IMR-90 (cell line): ENCODE measurements around the gene PRKN. TPM values are rescaled to one million over a fixed set of nuclear protein-coding genes. Genes with fewer than 3 reads are reported as not detected.

Source experiments
- ATAC-seq: fragments of 200-7000 bp; cut with Tn5 transposase; 2 replicates; pipeline ENCODE4 v1.9.1; 2020; ENCODE audit warnings: low read depth, mild to moderate bottlenecking, moderate library complexity
- BruUV-seq: library from RNA; stranded (reverse); fragments of 400-500 nt; replicated peaks from 2 replicates; lab custom pipeline; 2021; lab: Mats Ljungman, UMichigan
- CTCF ChIA-PET: fragments of 300-600 bp; formaldehyde crosslinking; extraction: SDS; loops from one replicate; lab custom pipeline; 2021; ENCODE audit warnings: antibody characterized with exemption; lab: Yijun Ruan, JAX
- POLR2A ChIA-PET: fragments of 300-600 bp; sonication (Branson Sonifier 250); formaldehyde crosslinking; loops from one replicate; lab custom pipeline; 2022; ENCODE audit warnings: antibody characterized with exemption; ENCODE audit not compliant: unreplicated experiment; lab: Charles Lee
- DNase-seq: peaks from one replicate; pipeline ENCODE4 v3.0.0; 2013
- H2AFZ ChIP-seq: replicated peaks from 2 replicates; pipeline ENCODE3; 2013; ENCODE audit warnings: low read length, mild to moderate bottlenecking; ENCODE audit not compliant: poor library complexity
- H2AK5ac ChIP-seq: 2 replicates; pipeline ENCODE4 v1.6.1; 2013; ENCODE audit warnings: low read depth, low read length, inconsistent platforms
- H2AK9ac ChIP-seq: replicated peaks from 2 replicates; pipeline ENCODE3; 2013; ENCODE audit warnings: mild to moderate bottlenecking, low read depth, low read length, moderate library complexity; ENCODE audit not compliant: poor library complexity
- H2BK120ac ChIP-seq: 2 replicates; pipeline ENCODE4 v1.6.1; 2013; ENCODE audit warnings: low read depth, low read length, inconsistent platforms
- H2BK15ac ChIP-seq: 3 replicates; pipeline ENCODE4 v1.6.1; 2013; ENCODE audit warnings: low read depth, low read length, inconsistent platforms
- H2BK20ac ChIP-seq: 2 replicates; pipeline ENCODE4 v1.6.1; 2013; ENCODE audit warnings: low read depth, mild to moderate bottlenecking, inconsistent platforms, low read length, moderate library complexity
- H2BK5ac ChIP-seq: 2 replicates; pipeline ENCODE4 v1.6.1; 2013; ENCODE audit warnings: mild to moderate bottlenecking, low read depth, low read length, inconsistent platforms; ENCODE audit not compliant: poor library complexity, severe bottlenecking
- H3K14ac ChIP-seq: replicated peaks from 2 replicates; pipeline ENCODE4 v1.6.1; 2013; ENCODE audit warnings: low read depth, low read length, inconsistent platforms
- H3K18ac ChIP-seq: 2 replicates; pipeline ENCODE4 v1.6.1; 2013; ENCODE audit warnings: low read depth, low read length, control low read depth
- H3K23ac ChIP-seq: 2 replicates; pipeline ENCODE4 v1.6.1; 2013; ENCODE audit warnings: low read depth, low read length, inconsistent platforms
- H3K27ac ChIP-seq: 2 replicates; pipeline ENCODE4 v1.5.1; 2013; ENCODE audit warnings: mild to moderate bottlenecking, control low read depth, low read length; ENCODE audit not compliant: insufficient read depth
- H3K27me3 ChIP-seq: 2 replicates; pipeline ENCODE4 v1.6.1; 2013; ENCODE audit warnings: low read length; ENCODE audit not compliant: control insufficient read depth, insufficient read depth
- H3K36me3 ChIP-seq: 2 replicates; pipeline ENCODE4 v1.6.1; 2013; ENCODE audit warnings: low read length, mixed read lengths; ENCODE audit not compliant: control insufficient read depth, insufficient read depth
- H3K4ac ChIP-seq: 2 replicates; pipeline ENCODE4 v1.6.1; 2013; ENCODE audit warnings: low read depth, low read length, inconsistent platforms
- H3K4me1 ChIP-seq: 2 replicates; pipeline ENCODE4 v1.6.1; 2013; ENCODE audit warnings: low read length, mixed read lengths; ENCODE audit not compliant: control insufficient read depth, insufficient read depth
- H3K4me2 ChIP-seq: 2 replicates; pipeline ENCODE4 v1.6.1; 2013; ENCODE audit warnings: low read depth, mild to moderate bottlenecking, control low read depth, low read length, moderate library complexity
- H3K4me3 ChIP-seq: 2 replicates; pipeline ENCODE4 v1.5.1; 2013; ENCODE audit warnings: low read depth, mild to moderate bottlenecking, control low read depth, low read length, moderate library complexity; ENCODE audit not compliant: insufficient read depth
- H3K56ac ChIP-seq: 2 replicates; pipeline ENCODE4 v1.6.1; 2013; ENCODE audit warnings: low read length, inconsistent platforms; ENCODE audit not compliant: insufficient read depth; ENCODE audit errors: extremely low read depth
- H3K79me1 ChIP-seq, 2 experiments: 2 replicates each; pipeline ENCODE4 v1.6.1; 2013; ENCODE audit warnings: low read length in 2 of 2, inconsistent platforms in 1 of 2, low read depth in 1 of 2
- H3K9ac ChIP-seq: 2 replicates; pipeline ENCODE4 v1.6.1; 2013; ENCODE audit warnings: low read depth, low read length, control low read depth
- H3K9me1 ChIP-seq: 2 replicates; pipeline ENCODE4 v1.6.1; 2013; ENCODE audit warnings: low read length, inconsistent platforms; ENCODE audit not compliant: insufficient read depth
- H3K9me3 ChIP-seq: 2 replicates; pipeline ENCODE4 v1.6.1; 2013; ENCODE audit warnings: low read length; ENCODE audit not compliant: control insufficient read depth, insufficient read depth
- H4K20me1 ChIP-seq: 2 replicates; pipeline ENCODE4 v1.6.1; 2013; ENCODE audit warnings: low read length, inconsistent platforms; ENCODE audit not compliant: insufficient read depth
- H4K5ac ChIP-seq: 2 replicates; pipeline ENCODE4 v1.6.1; 2013; ENCODE audit warnings: mild to moderate bottlenecking, low read depth, low read length, control low read depth
- H4K8ac ChIP-seq, 2 experiments: 2 replicates each; pipeline ENCODE4 v1.6.1; 2013; ENCODE audit warnings: low read depth in 2 of 2, low read length in 2 of 2, control low read depth in 1 of 2, inconsistent platforms in 1 of 2
- H4K91ac ChIP-seq: 2 replicates; pipeline ENCODE4 v1.6.1; 2013; ENCODE audit warnings: low read depth, low read length, inconsistent platforms; ENCODE audit not compliant: insufficient read depth
- CEBPB ChIP-seq: IDR thresholded peaks from 2 replicates; pipeline ENCODE4 v1.6.1; 2012; ENCODE audit warnings: low read depth, low read length, improper control_type of control experiment
- MAFK ChIP-seq: IDR thresholded peaks from 2 replicates; pipeline ENCODE4 v1.6.1; 2012; ENCODE audit warnings: low read depth, low read length, improper control_type of control experiment
- POLR2A ChIP-seq: IDR thresholded peaks from 2 replicates; pipeline ENCODE4 v1.6.1; 2012; ENCODE audit warnings: mild to moderate bottlenecking, low read depth, low read length
- SMC3 ChIP-seq: fragments of 150-350 bp; IDR thresholded peaks from 2 replicates; pipeline ENCODE4 v1.6.1; 2016; ENCODE audit warnings: low read depth, mild to moderate bottlenecking, antibody characterized with exemption, low read length, moderate library complexity
- WGBS, 2 experiments: methylation state at CpG; one replicate each; pipeline versions ENCODE4 v1.1.5 to v1.1.7; 2013; ENCODE audit warnings: missing lambda C conversion rate in 2 of 2; ENCODE audit not compliant: insufficient read length in 1 of 2; ENCODE audit errors: extremely low coverage in 2 of 2; 5-methylcytosine and 5-hydroxymethylcytosine counted together
- dilution Hi-C: fragments of 300-500 bp; cut with HindIII; formaldehyde crosslinking; loops from one replicate; pipeline ENCODE4 v1.14.3; 2018; ENCODE audit warnings: low sequenced_read_pairs; ENCODE audit not compliant: unreplicated experiment
- in situ Hi-C: fragments of 300-500 bp; cut with MboI; formaldehyde crosslinking; loops from 3 replicates; pipeline ENCODE4 v1.14.3; 2019; ENCODE audit warnings: low sequenced_read_pairs, inconsistent platforms, mixed read lengths
- intact Hi-C: fragments of 100-400 bp; cut with micrococcal nuclease; formaldehyde crosslinking; loops from 2 replicates; pipeline ENCODE4 v1.10.0; 2022
- polyA plus RNA-seq, 3 experiments: library from polyadenylated mRNA; depleted of rRNA; stranded (reverse); fragments of >200 nt; gene quantifications; 2 replicates each; pipeline ENCODE4 v1.2.3, GENCODE V29; 2012; ENCODE audit warnings: low replicate concordance in 1 of 3
- total RNA-seq: library from RNA; depleted of rRNA; stranded (reverse); fragments of >200 nt; gene quantifications from 2 replicates; pipeline ENCODE4 v1.2.3, GENCODE V29; 2012
- TF ChIP-seq, protein P1 (sequence below): fragments of 150-350 bp; IDR thresholded peaks from 2 replicates; pipeline ENCODE4 v1.6.1; 2017; ENCODE audit warnings: mild to moderate bottlenecking, antibody characterized with exemption, low read length, low read depth

PRKN gene
- total and polyA plus RNA-seq, 2 of the 4 experiments (the other 2 are of a cell fraction), result 0.15 to 0.18 TPM

DNA sequence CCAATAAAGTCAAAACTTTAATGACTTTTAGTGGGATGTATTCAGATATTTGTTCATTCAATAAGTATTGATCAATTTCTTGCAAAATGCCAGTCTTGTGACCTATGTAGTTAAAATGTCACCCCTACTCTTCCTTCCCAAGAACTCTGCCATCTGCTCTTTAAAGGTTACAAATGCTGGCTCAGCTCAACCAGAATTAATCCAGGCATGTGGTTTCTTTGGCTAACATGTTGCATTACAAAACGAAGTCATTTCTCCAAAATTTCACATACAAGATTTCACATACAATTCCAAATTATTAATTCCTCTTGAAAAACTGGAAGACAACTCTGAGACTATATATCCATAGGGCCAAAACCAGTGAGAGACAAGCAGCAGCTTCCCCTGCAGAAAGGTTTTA lies 395.7 kb downstream of the PRKN start:
- no peaks in the 10 kb centered on the region for H3K4me1 ChIP-seq
- no peak overlapping the region for H3K23ac ChIP-seq
- ATAC-seq (no peak), DNase-seq (no peak)
- H4K8ac ChIP-seq, result no peak overlapping the region
- no peak overlapping the region for H3K4me3 ChIP-seq
- no TSS peak for BruUV-seq
- ChIA-PET POLR2A (no interaction called here), CTCF (no interaction called here)
- H2BK120ac ChIP-seq, result no peak overlapping the region
- no peak overlapping the region for H3K4me2 ChIP-seq
- no peak overlapping the region for H3K27ac ChIP-seq
- no peak overlapping the region for H3K18ac ChIP-seq
- no peak overlapping the region for H2AK5ac ChIP-seq
- 17% methylated on average over 1 of the region's 1 CpG; no CpG with 5 or more reads in 1 of the 2 experiments for WGBS, 2 experiments
- dilution Hi-C loops, result no loop called here
- no peak overlapping the region for H2BK15ac ChIP-seq
- no peaks in the 10 kb centered on the region for H3K36me3 ChIP-seq
- no peak overlapping the region for H4K5ac ChIP-seq
- no peaks in the 10 kb centered on the region for H3K27me3 ChIP-seq
- H2AK9ac ChIP-seq, result no peak overlapping the region
- no peak overlapping the region for H2BK5ac ChIP-seq
- H3K79me1 ChIP-seq, result no peaks in the 10 kb centered on the region
- no peak overlapping the region for H4K91ac ChIP-seq
- TF ChIP-seq CEBPB, result no peak
- TF ChIP-seq, protein P1, sequence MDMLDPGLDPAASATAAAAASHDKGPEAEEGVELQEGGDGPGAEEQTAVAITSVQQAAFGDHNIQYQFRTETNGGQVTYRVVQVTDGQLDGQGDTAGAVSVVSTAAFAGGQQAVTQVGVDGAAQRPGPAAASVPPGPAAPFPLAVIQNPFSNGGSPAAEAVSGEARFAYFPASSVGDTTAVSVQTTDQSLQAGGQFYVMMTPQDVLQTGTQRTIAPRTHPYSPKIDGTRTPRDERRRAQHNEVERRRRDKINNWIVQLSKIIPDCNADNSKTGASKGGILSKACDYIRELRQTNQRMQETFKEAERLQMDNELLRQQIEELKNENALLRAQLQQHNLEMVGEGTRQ, result no peak
- no peak for TF ChIP-seq SMC3
- no peak for TF ChIP-seq MAFK
- no peak for TF ChIP-seq POLR2A
- H3K9ac ChIP-seq, result no peak overlapping the region
- in situ Hi-C loops, result no loop called here
- H3K4ac ChIP-seq, result no peak overlapping the region
- H3K9me1 ChIP-seq, result no peaks in the 10 kb centered on the region
- peaks cover 20% of the 10 kb centered on the region for H3K9me3 ChIP-seq
- no peak overlapping the region for H2AFZ ChIP-seq
- H2BK20ac ChIP-seq, result no peak overlapping the region
- no peaks in the 10 kb centered on the region for H4K20me1 ChIP-seq
- intact Hi-C loops, result no loop called here
- H3K14ac ChIP-seq, result no peak overlapping the region
- no peak overlapping the region for H3K56ac ChIP-seq
